ENCODE results near the gene IKZF2.

Gene IKZF2

DNA sequence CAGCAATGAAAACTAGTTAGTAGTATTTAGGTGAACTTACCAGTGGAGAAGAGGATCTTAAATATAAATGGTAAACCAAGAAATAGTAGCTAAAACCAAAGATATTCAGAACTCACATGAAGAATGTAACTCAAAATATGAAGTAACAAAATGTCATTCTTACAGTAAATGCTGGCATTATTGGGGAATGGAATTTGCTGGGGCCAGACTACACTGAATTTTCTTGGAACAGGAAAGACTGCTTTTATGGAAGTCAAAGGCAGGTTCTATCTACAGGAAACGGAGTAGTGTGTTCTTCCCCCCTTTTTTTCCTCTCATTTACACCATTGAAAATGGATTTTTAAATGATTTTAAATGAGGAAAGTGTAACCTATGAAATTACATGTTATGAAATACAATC is 188.7 kb downstream of the IKZF2 start:
- Histone ChIP-seq H3K4me1 (no peaks in the 10 kb centered on the region), H3K4me3 (ENCODE audit: low read depth, low read length) (no peak overlapping the region), H3K27me3 (no peaks in the 10 kb centered on the region), H3K9me3 (no peaks in the 10 kb centered on the region), H3K36me3 (no peaks in the 10 kb centered on the region)
- TF ChIP-seq, protein P1, sequence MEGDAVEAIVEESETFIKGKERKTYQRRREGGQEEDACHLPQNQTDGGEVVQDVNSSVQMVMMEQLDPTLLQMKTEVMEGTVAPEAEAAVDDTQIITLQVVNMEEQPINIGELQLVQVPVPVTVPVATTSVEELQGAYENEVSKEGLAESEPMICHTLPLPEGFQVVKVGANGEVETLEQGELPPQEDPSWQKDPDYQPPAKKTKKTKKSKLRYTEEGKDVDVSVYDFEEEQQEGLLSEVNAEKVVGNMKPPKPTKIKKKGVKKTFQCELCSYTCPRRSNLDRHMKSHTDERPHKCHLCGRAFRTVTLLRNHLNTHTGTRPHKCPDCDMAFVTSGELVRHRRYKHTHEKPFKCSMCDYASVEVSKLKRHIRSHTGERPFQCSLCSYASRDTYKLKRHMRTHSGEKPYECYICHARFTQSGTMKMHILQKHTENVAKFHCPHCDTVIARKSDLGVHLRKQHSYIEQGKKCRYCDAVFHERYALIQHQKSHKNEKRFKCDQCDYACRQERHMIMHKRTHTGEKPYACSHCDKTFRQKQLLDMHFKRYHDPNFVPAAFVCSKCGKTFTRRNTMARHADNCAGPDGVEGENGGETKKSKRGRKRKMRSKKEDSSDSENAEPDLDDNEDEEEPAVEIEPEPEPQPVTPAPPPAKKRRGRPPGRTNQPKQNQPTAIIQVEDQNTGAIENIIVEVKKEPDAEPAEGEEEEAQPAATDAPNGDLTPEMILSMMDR (IDR thresholded peaks at IDR 0.05; ENCODE audit: low read depth, low read length) = no peak
- no peak for DNase-seq

DNA sequence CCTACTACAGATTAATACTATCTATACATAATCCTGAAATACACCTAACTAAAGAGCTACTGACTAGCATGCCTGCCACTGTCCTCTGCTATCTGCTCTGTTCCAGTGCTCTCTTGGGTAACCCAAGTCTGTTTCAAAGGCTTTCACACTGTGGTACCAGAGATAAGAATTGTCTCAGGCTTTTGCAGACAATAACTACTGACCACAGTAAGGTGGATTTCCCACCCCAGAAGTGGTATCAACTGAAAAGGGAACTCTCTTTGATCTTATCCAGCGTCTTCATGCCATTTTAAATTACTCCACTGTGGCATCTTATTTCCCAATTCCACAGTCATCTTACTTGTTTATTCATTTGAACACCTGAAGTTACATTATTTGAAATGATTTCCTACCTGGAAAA is 190.2 kb downstream of the IKZF2 start:
- no peaks in the 10 kb centered on the region for H3K36me3 ChIP-seq
- no peaks in the 10 kb centered on the region for H3K27me3 ChIP-seq
- no peaks in the 10 kb centered on the region for H3K4me1 ChIP-seq
- no peak for DNase-seq
- H3K9me3 ChIP-seq = no peaks in the 10 kb centered on the region
- H3K4me3 ChIP-seq (ENCODE audit: low read depth, low read length) = no peak overlapping the region
- TF ChIP-seq, protein P1 (IDR thresholded peaks at IDR 0.05; ENCODE audit: low read depth, low read length) = no peak

DNA sequence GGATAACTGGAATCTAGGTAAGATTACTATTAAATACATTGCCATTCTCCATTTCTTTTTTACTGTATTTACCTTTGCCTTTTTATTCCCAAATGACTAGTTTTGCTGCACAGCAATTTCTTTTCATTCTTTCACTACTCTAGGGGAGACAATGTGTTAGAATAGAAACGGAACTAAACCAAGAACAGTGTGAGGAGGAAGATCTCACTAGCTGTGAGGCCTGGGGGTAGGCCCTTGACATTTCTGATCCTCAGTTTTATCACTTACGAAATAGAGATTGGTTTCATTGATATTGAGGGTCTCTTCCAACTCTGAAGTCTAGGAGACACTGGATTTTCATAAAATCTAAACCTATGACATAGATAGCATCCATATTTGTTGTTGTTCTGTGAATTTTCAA is 191.1 kb downstream of the IKZF2 start:
- H3K27me3 ChIP-seq = no peaks in the 10 kb centered on the region

DNA sequence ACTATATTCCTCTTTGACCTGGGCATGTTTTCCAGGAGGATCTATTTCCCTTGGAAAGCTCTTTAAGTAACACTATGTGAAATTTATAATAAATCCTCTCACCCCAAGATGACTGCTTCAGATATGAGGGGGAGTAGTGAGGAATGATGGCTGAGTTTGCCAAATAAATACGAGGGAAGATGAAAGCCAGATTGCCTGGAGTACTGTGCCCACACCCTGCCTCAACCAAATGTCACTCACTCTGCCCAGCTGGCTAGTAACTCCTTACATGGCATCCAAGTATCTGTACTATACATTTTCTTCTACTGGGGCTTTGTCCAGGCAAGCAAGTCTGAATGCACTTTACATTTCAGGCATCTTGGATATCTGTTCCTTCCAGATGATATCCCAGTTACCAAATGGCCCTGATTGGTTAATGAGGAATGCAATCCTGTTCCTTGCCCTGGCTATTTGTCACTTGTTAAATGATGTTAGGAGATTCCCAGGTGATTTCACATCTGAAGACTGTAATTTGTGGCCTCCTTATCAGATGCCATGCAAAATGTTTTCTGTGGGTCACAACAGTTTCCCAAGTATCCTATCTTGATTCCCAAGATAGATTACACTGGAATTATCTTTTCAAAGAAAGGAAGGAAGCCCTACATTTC is 191.8 kb downstream of the IKZF2 start:
- DNase-seq = no peak
- no peaks in the 10 kb centered on the region for H3K36me3 ChIP-seq
- no peaks in the 10 kb centered on the region for H3K4me1 ChIP-seq
- H3K4me3 ChIP-seq (ENCODE audit: low read depth, low read length) = no peak overlapping the region
- H3K27me3 ChIP-seq = no peaks in the 10 kb centered on the region
- no peaks in the 10 kb centered on the region for H3K9me3 ChIP-seq
- TF ChIP-seq, protein P1 (IDR thresholded peaks at IDR 0.05; ENCODE audit: low read depth, low read length) = no peak

More for the DNA sequence above, 191.1 kb downstream of the IKZF2 start:
- no peaks in the 10 kb centered on the region for H3K36me3 ChIP-seq
- DNase-seq = no peak
- TF ChIP-seq, protein P1 (IDR thresholded peaks at IDR 0.05; ENCODE audit: low read depth, low read length) = no peak
- H3K4me1 ChIP-seq = no peaks in the 10 kb centered on the region
- H3K4me3 ChIP-seq (ENCODE audit: low read depth, low read length) = no peak overlapping the region
- H3K9me3 ChIP-seq = no peaks in the 10 kb centered on the region

DNA sequence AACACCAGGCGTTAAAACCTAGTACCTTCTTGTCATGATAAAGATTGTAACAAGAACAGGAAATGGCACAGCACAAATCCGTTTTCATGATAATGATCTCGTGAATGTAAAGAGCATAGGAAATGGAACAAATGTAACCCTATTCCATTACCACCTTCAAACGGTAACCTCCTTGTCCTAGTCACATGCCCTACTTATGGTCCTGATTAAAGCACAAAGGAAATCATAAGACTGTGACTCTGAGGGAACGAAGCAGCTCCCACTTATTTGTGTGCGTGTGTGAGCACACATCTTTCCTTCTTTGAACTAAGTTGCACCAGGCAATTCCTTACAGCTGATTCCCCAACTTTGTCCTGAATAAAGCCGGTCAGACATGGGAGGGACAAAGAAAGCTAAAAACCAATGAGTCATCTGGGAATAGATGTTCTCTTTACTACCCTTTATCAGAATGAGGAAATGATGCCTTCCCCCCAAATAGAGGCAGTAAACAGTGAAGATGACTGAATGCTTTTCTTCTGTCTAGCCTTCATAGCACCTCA is 192.6 kb downstream of the IKZF2 start:
- TF ChIP-seq, protein P1 (IDR thresholded peaks at IDR 0.05; ENCODE audit: low read depth, low read length) = no peak
- no peak for DNase-seq
- H3K9me3 ChIP-seq = no peaks in the 10 kb centered on the region
- no peaks in the 10 kb centered on the region for H3K36me3 ChIP-seq
- H3K4me3 ChIP-seq (ENCODE audit: low read depth, low read length) = no peak overlapping the region
- no peaks in the 10 kb centered on the region for H3K27me3 ChIP-seq
- H3K4me1 ChIP-seq = no peaks in the 10 kb centered on the region

DNA sequence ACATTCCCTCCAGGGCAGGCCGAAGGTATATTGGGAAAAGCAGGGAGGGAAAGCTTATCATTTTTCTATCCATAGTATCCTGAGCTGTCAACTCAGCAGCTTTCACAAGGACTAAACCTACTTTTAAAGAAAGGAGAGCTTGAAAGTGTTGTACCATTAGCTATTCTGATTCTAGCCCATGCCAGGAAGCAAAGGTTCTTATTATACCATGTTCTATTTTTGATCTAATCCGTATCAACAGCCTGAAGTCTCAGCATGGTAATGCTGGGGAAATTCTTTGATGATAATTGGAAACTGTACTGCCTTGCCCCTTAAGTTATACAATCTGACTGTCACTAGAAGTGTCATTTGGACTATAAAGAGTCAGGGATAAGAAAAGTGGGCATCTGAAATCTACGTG is 193.3 kb downstream of the IKZF2 start:
- H3K9me3 ChIP-seq = no peaks in the 10 kb centered on the region
- no peaks in the 10 kb centered on the region for H3K36me3 ChIP-seq
- H3K27me3 ChIP-seq = no peaks in the 10 kb centered on the region
- TF ChIP-seq, protein P1 (IDR thresholded peaks at IDR 0.05; ENCODE audit: low read depth, low read length) = no peak
- no peaks in the 10 kb centered on the region for H3K4me1 ChIP-seq
- no peak overlapping the region for H3K4me3 ChIP-seq (ENCODE audit: low read depth, low read length)
- no peak for DNase-seq
